Measurements from ENCODE around the gene NCAPG.

Gene NCAPG

DNA sequence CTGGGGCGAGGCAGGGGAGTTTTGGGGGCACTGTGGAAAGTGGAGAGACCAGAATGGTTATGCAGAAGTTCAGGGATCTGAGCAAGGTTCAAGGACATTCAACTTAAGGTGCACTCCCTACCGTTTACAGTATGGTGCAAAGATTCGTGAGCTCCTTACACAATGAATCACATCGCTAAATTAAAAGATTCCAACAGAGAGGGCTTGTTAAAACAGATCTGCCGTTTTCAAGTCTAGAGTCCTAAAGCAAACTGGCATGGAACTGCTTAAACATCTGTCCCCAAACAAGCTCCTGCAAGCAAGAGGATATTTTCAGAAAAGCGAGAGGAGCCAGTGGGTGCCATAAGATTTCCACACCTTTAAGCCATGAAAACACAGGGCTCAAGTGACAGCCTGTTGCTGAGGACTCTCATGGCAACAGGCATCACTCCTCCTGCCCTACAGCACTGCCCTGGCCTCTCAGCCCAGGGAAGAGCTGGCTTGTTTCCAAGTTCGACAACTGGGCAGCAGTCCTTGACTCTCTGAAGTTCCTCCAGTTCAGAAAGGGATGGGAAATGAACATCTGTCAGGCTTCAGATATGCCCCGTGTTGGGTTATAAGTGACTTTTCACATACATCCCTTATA lies 39.4 kb upstream of the NCAPG start:
- H3K9ac ChIP-seq (ENCODE audit: low read depth, low read length, poor library complexity, severe bottlenecking), result no peak overlapping the region
- no peaks in the 10 kb centered on the region for H3K27me3 ChIP-seq (ENCODE audit: insufficient read depth, low read length, poor library complexity, severe bottlenecking)
- no peaks in the 10 kb centered on the region for H3K79me2 ChIP-seq (ENCODE audit: insufficient read depth, low read length)
- no peak overlapping the region for H2AFZ ChIP-seq (ENCODE audit: low read length)
- H4K20me1 ChIP-seq (ENCODE audit: insufficient read depth, low read length, poor library complexity, severe bottlenecking), result no peaks in the 10 kb centered on the region
- H3K9me3 ChIP-seq (ENCODE audit: insufficient read depth, low read depth, low read length), result no peaks in the 10 kb centered on the region
- H3F3A ChIP-seq (ENCODE audit: low read depth), result no peaks in the 10 kb centered on the region
- no peaks in the 10 kb centered on the region for H3K36me3 ChIP-seq (ENCODE audit: insufficient read depth, low read length)
- no peaks in the 10 kb centered on the region for H3K9me2 ChIP-seq (replicated peaks; ENCODE audit: low read depth, low read length)
- TF ChIP-seq EZH2phosphoT487 (IDR thresholded peaks at IDR 0.05; ENCODE audit: borderline replicate concordance), result no peak
- TF ChIP-seq, protein P1, sequence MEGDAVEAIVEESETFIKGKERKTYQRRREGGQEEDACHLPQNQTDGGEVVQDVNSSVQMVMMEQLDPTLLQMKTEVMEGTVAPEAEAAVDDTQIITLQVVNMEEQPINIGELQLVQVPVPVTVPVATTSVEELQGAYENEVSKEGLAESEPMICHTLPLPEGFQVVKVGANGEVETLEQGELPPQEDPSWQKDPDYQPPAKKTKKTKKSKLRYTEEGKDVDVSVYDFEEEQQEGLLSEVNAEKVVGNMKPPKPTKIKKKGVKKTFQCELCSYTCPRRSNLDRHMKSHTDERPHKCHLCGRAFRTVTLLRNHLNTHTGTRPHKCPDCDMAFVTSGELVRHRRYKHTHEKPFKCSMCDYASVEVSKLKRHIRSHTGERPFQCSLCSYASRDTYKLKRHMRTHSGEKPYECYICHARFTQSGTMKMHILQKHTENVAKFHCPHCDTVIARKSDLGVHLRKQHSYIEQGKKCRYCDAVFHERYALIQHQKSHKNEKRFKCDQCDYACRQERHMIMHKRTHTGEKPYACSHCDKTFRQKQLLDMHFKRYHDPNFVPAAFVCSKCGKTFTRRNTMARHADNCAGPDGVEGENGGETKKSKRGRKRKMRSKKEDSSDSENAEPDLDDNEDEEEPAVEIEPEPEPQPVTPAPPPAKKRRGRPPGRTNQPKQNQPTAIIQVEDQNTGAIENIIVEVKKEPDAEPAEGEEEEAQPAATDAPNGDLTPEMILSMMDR (conservative IDR thresholded peaks at IDR 0.05; ENCODE audit: low read length), result no peak
- no peak overlapping the region for H3K4me3 ChIP-seq (ENCODE audit: low read length, poor library complexity, severe bottlenecking)
- H3K4me2 ChIP-seq (ENCODE audit: low read depth, low read length, poor library complexity, severe bottlenecking), result no peak overlapping the region
- no peaks in the 10 kb centered on the region for H3K4me1 ChIP-seq (ENCODE audit: insufficient read depth, low read length, poor library complexity, severe bottlenecking)

DNA sequence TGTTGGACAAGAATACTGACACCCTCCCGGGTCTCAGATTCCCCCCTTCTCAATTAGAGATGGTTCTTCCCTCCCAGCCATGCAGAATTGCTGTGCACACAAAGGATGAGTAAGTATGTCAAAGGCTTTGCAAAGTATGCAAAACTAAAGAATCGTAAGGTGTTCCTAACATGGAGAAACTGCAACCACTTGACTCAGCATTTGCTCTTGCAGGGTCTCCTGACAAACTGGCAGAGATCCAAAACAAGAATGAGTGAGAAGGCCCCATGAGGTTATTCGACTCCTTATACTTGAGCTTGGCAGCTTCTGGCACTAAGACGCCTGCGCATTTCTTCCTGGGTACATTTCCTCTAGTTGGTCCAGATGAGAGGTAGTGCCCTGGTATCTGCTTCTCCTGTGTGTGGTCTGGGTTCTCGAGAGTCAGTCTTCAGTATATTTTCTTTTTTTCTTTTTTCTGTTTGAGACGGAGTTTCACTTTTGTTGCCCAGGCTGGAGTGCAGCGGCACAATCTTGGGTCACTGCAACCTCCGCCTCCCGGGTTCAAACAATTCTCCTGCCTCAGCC lies 37.6 kb upstream of the NCAPG start:
- Histone ChIP-seq H2AFZ (ENCODE audit: low read length) (no peak overlapping the region), H4K20me1 (ENCODE audit: insufficient read depth, low read length, poor library complexity, severe bottlenecking) (no peaks in the 10 kb centered on the region), H3K36me3 (ENCODE audit: insufficient read depth, low read length) (no peaks in the 10 kb centered on the region), H3K27me3 (ENCODE audit: insufficient read depth, low read length, poor library complexity, severe bottlenecking) (no peaks in the 10 kb centered on the region), H3K9me3 (ENCODE audit: insufficient read depth, low read depth, low read length) (no peaks in the 10 kb centered on the region), H3K79me2 (ENCODE audit: insufficient read depth, low read length) (no peaks in the 10 kb centered on the region), H3K9ac (ENCODE audit: low read depth, low read length, poor library complexity, severe bottlenecking) (no peak overlapping the region), H3K4me2 (ENCODE audit: low read depth, low read length, poor library complexity, severe bottlenecking) (no peak overlapping the region), H3K4me3 (ENCODE audit: low read length, poor library complexity, severe bottlenecking) (no peak overlapping the region), H3K4me1 (ENCODE audit: insufficient read depth, low read length, poor library complexity, severe bottlenecking) (no peaks in the 10 kb centered on the region), H3K9me2 (replicated peaks; ENCODE audit: low read depth, low read length) (no peaks in the 10 kb centered on the region), H3F3A (ENCODE audit: low read depth) (no peaks in the 10 kb centered on the region)
- no peak for TF ChIP-seq EZH2phosphoT487 (IDR thresholded peaks at IDR 0.05; ENCODE audit: borderline replicate concordance)
- TF ChIP-seq, protein P1 (conservative IDR thresholded peaks at IDR 0.05; ENCODE audit: low read length), result no peak

DNA sequence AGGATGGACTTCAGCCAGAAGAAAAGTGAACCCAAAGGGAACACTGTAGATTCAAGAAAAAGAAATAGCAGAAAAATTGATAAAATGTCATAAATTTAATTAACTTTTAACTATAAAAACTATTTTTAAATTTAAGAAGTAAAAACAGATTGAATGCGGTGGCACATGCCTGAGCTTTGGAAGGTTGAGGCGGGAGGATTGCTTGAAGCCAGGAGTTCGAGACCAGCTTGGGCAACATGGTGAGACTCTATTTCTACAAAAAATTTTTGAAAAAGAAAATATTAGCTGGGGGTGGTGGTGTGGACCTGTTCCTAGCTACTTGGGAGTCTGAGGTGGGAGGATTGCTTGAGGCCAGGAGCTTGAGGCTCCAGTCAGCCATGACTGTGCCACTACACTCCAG lies 32.3 kb upstream of the NCAPG start:
- H3K79me2 ChIP-seq (ENCODE audit: insufficient read depth, low read length), result no peaks in the 10 kb centered on the region
- no peak overlapping the region for H3K9ac ChIP-seq (ENCODE audit: low read depth, low read length, poor library complexity, severe bottlenecking)
- H3K9me2 ChIP-seq (replicated peaks; ENCODE audit: low read depth, low read length), result no peaks in the 10 kb centered on the region
- no peaks in the 10 kb centered on the region for H3F3A ChIP-seq (ENCODE audit: low read depth)
- no peaks in the 10 kb centered on the region for H3K36me3 ChIP-seq (ENCODE audit: insufficient read depth, low read length)
- H2AFZ ChIP-seq (ENCODE audit: low read length), result no peak overlapping the region
- H3K4me3 ChIP-seq (ENCODE audit: low read length, poor library complexity, severe bottlenecking), result no peak overlapping the region
- no peaks in the 10 kb centered on the region for H3K27me3 ChIP-seq (ENCODE audit: insufficient read depth, low read length, poor library complexity, severe bottlenecking)
- H3K4me1 ChIP-seq (ENCODE audit: insufficient read depth, low read length, poor library complexity, severe bottlenecking), result no peaks in the 10 kb centered on the region
- TF ChIP-seq, protein P1 (conservative IDR thresholded peaks at IDR 0.05; ENCODE audit: low read length), result no peak
- no peak for TF ChIP-seq EZH2phosphoT487 (IDR thresholded peaks at IDR 0.05; ENCODE audit: borderline replicate concordance)
- no peaks in the 10 kb centered on the region for H4K20me1 ChIP-seq (ENCODE audit: insufficient read depth, low read length, poor library complexity, severe bottlenecking)
- no peaks in the 10 kb centered on the region for H3K9me3 ChIP-seq (ENCODE audit: insufficient read depth, low read depth, low read length)
- H3K4me2 ChIP-seq (ENCODE audit: low read depth, low read length, poor library complexity, severe bottlenecking), result no peak overlapping the region

Measured in Loucy (cell line).